ENCODE measurements around the gene XPR1. TPM values are rescaled to one million over a fixed set of nuclear protein-coding genes. Genes with fewer than 3 reads are reported as not detected.
"Not testable (repeated sequence)": the region's sequence is repeated elsewhere in the genome, so short reads cannot be mapped to it uniquely, and the experiment has no call there.

XPR1 gene
- total RNA-seq, 1 experiment from 2014 or later, result 29.8 TPM

GRCh38 chr1:180787628-180788307 is 155.9 kb downstream of the XPR1 start:
- Histone ChIP-seq H3K36me3 (no peaks in the 10 kb centered on the region), H3K27me3 (no peaks in the 10 kb centered on the region), H3K9me3 (replicated peaks) (no peaks in the 10 kb centered on the region), H3K4me3 (no peak overlapping the region), H3K27ac (no peak overlapping the region), H3K4me1 (no peaks in the 10 kb centered on the region)
- no peak for DNase-seq

- no peak for DNase-seq
- H3K4me1 ChIP-seq, result no peaks in the 10 kb centered on the region
Measured at GRCh38 chr1:180789460-180789859, 157.6 kb downstream of the XPR1 start.

GRCh38 chr1:180791152-180791551 is 159.3 kb downstream of the XPR1 start:
- not testable (repeated sequence) for H3K27ac ChIP-seq; H3K9me3 ChIP-seq (replicated peaks); DNase-seq; H3K36me3 ChIP-seq; H3K4me1 ChIP-seq; H3K27me3 ChIP-seq; H3K4me3 ChIP-seq

More at GRCh38 chr1:180789460-180789859, 157.6 kb downstream of the XPR1 start:
- Histone ChIP-seq H3K27ac (no peak overlapping the region), H3K27me3 (no peaks in the 10 kb centered on the region), H3K9me3 (replicated peaks) (no peaks in the 10 kb centered on the region), H3K4me3 (no peak overlapping the region), H3K36me3 (no peaks in the 10 kb centered on the region)

DNA sequence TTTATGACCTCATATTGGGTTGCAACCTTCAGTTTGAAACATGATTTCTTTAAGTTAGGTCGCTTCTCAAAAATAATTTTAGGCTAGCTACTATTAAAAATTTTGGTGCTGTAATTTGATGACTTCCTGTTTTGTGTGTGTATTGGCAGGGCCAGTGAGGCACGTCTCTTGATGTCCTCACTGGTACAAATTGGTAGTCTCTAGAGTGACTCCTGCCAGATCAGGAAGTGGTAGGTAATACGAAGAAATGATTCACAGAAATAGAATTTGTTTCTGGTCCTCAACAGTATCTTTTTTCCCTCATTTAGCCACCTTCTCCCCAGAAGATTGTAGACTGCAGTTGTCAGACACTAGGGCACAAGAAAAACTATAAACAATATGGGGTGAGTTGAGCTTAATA is 160.0 kb downstream of the XPR1 start:
- H3K27ac ChIP-seq, result no peak overlapping the region
- no peak for DNase-seq
- no peaks in the 10 kb centered on the region for H3K9me3 ChIP-seq (replicated peaks)
- no peaks in the 10 kb centered on the region for H3K36me3 ChIP-seq
- H3K27me3 ChIP-seq, result no peaks in the 10 kb centered on the region
- no peaks in the 10 kb centered on the region for H3K4me1 ChIP-seq
- no peak overlapping the region for H3K4me3 ChIP-seq

- DNase-seq, result no peak
- no peaks in the 10 kb centered on the region for H3K9me3 ChIP-seq (replicated peaks)
- no peaks in the 10 kb centered on the region for H3K27me3 ChIP-seq
- no peaks in the 10 kb centered on the region for H3K36me3 ChIP-seq
- H3K27ac ChIP-seq, result no peak overlapping the region
- no peak overlapping the region for H3K4me3 ChIP-seq
- H3K4me1 ChIP-seq, result no peaks in the 10 kb centered on the region
Measured at GRCh38 chr1:180793451-180793850, 161.6 kb downstream of the XPR1 start.

DNA sequence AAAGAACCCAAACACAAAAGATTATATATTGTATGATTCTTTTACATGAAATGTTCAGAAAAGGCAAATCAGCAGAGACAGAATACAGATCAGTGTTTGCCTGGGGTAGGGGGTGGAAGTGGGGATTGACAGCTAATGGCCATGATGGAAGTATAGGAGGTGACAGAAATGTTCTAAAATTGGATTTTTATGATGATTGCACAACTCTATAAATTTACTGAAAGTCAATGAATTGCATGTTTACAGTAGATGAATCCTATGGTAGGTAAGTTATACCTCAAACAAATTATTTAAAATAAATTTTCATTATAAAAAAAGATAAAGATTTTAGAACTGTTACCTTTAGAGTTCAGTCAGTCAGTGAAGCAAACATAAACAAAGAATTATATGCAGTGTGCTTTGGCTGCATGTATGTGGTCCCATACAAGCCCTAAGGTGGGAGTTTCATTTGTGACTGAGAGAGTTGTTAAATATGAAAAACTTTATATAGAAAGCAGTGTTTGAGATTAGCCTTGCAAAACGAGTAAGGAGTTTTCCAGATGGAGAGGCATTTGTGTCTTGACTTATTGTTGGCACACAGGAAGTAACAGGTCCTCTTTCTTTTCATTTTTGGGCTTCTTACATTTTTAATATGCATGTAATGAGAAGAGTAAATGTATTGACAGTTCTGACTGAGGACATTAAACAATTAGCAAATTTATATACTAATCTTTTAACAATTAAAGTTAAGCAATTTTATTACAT is 165.2 kb downstream of the XPR1 start:
- no peak overlapping the region for H3K27ac ChIP-seq
- no peak overlapping the region for H3K4me3 ChIP-seq
- H3K4me1 ChIP-seq, result peaks cover 10% of the 10 kb centered on the region; the same call in 1 of the 2 replicates
- H3K27me3 ChIP-seq, result no peaks in the 10 kb centered on the region
- H3K36me3 ChIP-seq, result no peaks in the 10 kb centered on the region
- no peaks in the 10 kb centered on the region for H3K9me3 ChIP-seq (replicated peaks)
- DNase-seq, result no peak

DNA sequence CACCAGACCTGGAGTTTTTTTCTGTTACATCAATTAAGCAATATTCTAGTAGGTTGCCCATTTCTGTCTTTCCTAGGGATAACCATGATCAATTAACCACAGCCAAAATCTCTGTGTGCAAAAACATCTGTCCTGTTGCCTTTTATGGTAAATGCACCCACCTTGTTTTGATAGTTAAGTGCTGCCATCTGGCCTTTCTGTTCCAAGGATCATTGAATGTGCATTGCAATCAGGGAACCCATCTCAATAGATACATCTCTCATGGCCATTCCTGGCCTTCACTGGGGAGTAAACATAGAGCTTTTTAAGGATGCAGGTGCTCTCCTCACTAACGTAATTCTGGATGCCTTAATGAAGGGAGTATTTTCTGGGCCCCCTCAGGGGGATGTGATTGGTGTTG is 169.1 kb downstream of the XPR1 start:
- DNase-seq, result no peak
- Histone ChIP-seq H3K9me3 (replicated peaks) (no peaks in the 10 kb centered on the region), H3K4me1 (peaks cover 10% of the 10 kb centered on the region; the same call in 1 of the 2 replicates), H3K27me3 (no peaks in the 10 kb centered on the region), H3K27ac (no peak overlapping the region), H3K4me3 (no peak overlapping the region), H3K36me3 (no peaks in the 10 kb centered on the region)

DNA sequence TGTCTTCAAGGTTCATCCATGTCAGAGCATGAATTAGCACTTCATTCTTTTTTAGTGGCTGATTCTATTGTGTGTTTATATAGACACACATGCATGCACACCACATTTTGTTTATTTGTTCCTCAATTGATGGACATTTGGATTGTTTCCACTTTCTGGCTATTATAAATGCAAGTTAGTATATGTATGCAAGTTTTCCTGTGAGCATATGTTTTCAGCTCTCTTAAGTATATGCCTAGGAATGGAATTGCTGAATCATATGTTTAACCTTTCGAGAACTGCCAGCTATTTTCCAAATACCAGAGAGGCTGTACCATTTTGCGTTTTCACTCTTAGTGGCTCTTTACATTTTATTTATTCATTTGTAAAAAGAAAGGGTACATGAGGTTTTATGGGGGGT is 171.0 kb downstream of the XPR1 start:
- DNase-seq, result no peak
- peaks cover 10% of the 10 kb centered on the region; the same call in 1 of the 2 replicates for H3K4me1 ChIP-seq
- no peaks in the 10 kb centered on the region for H3K9me3 ChIP-seq (replicated peaks)
- no peak overlapping the region for H3K27ac ChIP-seq
- H3K36me3 ChIP-seq, result no peaks in the 10 kb centered on the region
- H3K4me3 ChIP-seq, result no peak overlapping the region
- H3K27me3 ChIP-seq, result no peaks in the 10 kb centered on the region

DNA sequence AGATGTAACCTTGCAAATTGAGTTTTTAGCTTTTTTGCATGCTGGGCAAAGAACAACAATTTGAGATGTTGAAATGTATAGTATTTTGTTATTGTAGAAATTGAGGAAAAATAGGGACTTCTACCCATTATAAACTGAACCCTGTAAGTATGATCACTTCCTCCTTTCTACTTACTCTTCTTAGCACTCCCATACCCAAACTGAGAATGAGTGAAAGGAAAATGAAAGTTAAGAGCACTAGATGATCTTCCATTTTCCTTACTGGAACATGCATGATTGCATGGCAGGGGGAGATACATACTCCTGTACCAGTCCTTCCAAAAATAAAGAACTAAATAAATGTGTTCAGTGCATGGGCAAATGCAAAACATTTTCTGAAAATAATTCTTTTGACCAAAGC is 173.5 kb downstream of the XPR1 start:
- no peak for DNase-seq
- Histone ChIP-seq H3K4me3 (no peak overlapping the region), H3K4me1 (no peaks in the 10 kb centered on the region), H3K36me3 (no peaks in the 10 kb centered on the region), H3K27ac (no peak overlapping the region), H3K9me3 (replicated peaks) (no peaks in the 10 kb centered on the region), H3K27me3 (no peaks in the 10 kb centered on the region)

DNA sequence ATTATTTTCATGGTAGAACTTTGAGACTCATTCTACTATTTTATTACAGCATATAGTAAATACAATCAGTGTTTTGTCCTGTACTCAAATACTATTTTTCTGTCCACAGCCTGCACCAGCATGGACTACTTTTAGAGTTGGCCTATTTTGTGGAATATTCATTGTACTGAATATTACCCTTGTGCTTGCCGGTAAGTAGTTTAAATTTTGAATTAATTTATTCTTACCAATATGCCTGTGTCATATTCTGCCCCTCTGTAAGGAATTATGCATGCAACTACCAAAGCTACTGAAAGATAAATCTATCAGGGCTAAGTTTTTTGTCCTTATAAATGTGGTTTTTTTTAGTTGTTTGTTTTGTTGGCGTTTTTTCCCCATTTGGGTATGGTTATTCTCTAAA is 179.5 kb downstream of the XPR1 start:
- Histone ChIP-seq H3K27me3 (no peaks in the 10 kb centered on the region), H3K27ac (no peak overlapping the region), H3K36me3 (no peaks in the 10 kb centered on the region), H3K4me1 (peaks cover 12% of the 10 kb centered on the region), H3K9me3 (replicated peaks) (no peaks in the 10 kb centered on the region), H3K4me3 (no peak overlapping the region)
- DNase-seq, result no peak

GRCh38 chr1:180811886-180812285 is 180.1 kb downstream of the XPR1 start:
- Histone ChIP-seq H3K27me3 (no peaks in the 10 kb centered on the region), H3K9me3 (replicated peaks) (no peaks in the 10 kb centered on the region), H3K4me3 (no peak overlapping the region), H3K27ac (no peak overlapping the region; the same call in 1 of the 2 replicates), H3K4me1 (peaks cover 12% of the 10 kb centered on the region), H3K36me3 (no peaks in the 10 kb centered on the region)
- DNase-seq, result peak in 1 of 2 experiments; percentile 36

DNA sequence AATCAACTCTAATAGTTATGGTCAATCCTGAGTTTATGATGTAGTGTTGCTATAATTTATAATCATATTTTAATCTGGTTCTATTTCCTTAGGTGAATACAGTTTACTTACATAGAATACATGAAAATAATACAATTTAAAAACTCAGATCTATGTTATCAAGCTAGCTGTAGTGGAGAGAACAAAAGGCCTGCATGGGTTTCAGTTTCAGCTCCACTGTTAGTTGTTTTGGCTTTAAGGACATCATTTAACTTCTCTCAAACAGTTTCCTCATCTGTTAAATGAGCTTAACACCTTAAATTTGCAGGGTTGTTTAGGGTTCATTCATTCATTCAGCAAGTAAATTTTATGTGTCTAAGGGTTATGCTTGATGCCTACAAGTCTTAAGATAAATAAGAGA is 182.4 kb downstream of the XPR1 start:
- Histone ChIP-seq H3K27ac (no peak overlapping the region), H3K4me1 (peaks cover 12% of the 10 kb centered on the region), H3K36me3 (no peaks in the 10 kb centered on the region), H3K4me3 (no peak overlapping the region), H3K27me3 (no peaks in the 10 kb centered on the region), H3K9me3 (replicated peaks) (no peaks in the 10 kb centered on the region)
- no peak for DNase-seq

DNA sequence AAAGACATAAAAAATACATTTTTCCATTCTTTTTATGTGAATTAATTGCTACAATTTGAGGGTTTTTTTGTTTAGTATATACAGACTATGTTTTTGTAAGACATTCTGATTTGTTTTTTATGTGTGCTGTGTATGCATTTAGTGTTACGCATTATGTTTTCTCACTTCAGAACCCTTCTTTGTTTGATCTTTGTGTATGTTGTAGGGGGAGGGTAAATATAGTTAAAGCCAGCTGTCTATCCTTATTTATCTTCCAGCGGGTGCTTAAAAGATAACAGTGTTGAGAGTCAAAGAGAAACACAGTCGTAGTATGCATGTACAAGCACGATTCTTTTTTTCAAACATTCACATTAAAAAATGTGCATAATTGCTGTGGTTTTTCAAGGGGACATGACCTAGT is 183.4 kb downstream of the XPR1 start:
- Histone ChIP-seq H3K27me3 (no peaks in the 10 kb centered on the region), H3K4me1 (peaks cover 12% of the 10 kb centered on the region), H3K9me3 (replicated peaks) (no peaks in the 10 kb centered on the region), H3K36me3 (no peaks in the 10 kb centered on the region), H3K27ac (no peak overlapping the region), H3K4me3 (no peak overlapping the region)
- no peak for DNase-seq

DNA sequence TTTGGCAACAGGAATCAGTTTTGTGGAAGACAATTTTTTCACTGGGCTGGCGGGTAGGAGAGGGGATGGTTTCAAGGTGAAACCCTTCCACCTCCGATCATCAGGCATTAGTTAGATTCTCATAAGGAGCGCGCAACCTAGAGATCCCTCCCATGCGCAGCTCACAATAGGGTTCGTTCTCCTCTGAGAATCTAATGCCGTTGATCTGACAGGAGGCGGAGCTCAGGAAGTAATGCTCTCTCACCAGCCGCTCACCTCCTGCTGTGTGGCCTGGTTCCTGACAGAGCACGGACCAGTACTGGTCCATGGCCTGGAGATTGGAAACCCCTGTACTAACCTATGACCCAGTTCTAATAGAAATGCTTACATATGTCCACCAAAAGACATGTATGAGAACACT is 184.3 kb downstream of the XPR1 start:
- Histone ChIP-seq H3K4me3 (no peak overlapping the region), H3K9me3 (replicated peaks) (no peaks in the 10 kb centered on the region), H3K27ac (no peak overlapping the region), H3K27me3 (no peaks in the 10 kb centered on the region), H3K36me3 (no peaks in the 10 kb centered on the region), H3K4me1 (peaks cover 12% of the 10 kb centered on the region)
- no peak for DNase-seq

DNA sequence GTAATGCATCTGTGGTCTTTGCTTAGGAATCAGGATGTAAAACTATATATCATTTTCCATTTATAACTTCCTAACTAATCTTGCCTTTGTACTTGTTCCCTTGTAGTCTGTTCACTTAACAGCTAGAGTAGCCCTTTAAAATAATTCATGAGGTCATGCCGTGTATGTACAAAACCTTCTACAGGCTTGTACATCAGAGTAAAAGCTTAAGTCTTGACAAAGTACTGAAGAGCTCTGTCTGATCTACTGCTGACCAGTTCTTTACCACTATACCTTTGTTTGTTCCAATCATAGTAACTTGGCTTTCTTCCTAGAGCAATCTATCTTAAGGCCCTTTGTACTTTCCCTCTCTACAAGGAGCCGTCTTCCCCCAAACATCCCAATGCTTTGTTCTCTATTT is 190.1 kb downstream of the XPR1 start:
- H3K4me3 ChIP-seq, result no peak overlapping the region
- H3K27me3 ChIP-seq, result no peaks in the 10 kb centered on the region
- no peaks in the 10 kb centered on the region for H3K4me1 ChIP-seq
- no peak overlapping the region for H3K27ac ChIP-seq
- no peaks in the 10 kb centered on the region for H3K9me3 ChIP-seq (replicated peaks)
- H3K36me3 ChIP-seq, result no peaks in the 10 kb centered on the region
- DNase-seq, result no peak

DNA sequence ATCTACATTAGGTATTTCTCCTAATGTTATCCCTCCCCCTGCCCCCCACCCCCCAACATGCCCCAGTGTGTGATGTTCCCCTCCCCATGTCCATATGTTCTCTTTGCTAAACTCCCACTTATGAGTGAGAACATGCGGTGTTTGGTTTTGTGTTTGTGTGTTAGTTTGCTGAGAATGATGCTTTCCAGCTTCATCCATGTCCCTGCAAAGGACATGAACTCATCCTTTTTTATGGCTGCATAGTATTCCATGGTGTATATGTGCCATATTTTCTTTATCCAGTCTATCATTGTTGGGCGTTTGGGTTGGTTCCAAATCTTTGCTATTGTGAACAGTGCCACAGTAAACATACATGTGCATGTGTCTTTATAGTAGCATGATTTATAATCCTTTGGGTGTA is 199.7 kb downstream of the XPR1 start:
- H3K9me3 ChIP-seq (replicated peaks); H3K4me3 ChIP-seq; H3K27ac ChIP-seq; H3K27me3 ChIP-seq; H3K4me1 ChIP-seq; DNase-seq; H3K36me3 ChIP-seq: not testable (repeated sequence)

All from SJCRH30 (cell line).